ENCODE measurements around the gene ARHGAP18. TPM values are rescaled to one million over a fixed set of nuclear protein-coding genes. Genes with fewer than 3 reads are reported as not detected.

The ARHGAP18 gene
- total and polyA plus RNA-seq, 2 of the 13 experiments (the other 11 are each of a cell fraction or from before 2014, with no cell fraction given) = 58.2 to 115 TPM

- Histone ChIP-seq H3K4me3 (replicated peaks in 1 of 3; ENCODE audit: insufficient read depth in 1 of 3, low read depth in 2 of 3, low read length in 3 of 3) (peak overlapping the region; percentile 30 to 57 (median 43); a peak in 5 of 6 replicates), H2AFZ (ENCODE audit: low read length) (no peak overlapping the region), H3K27ac (ENCODE audit: extremely low read length, insufficient read depth, low read length) (peak overlapping the region; percentile 89), H3K79me2 (ENCODE audit: insufficient read depth, low read length) (peaks cover 90% of the 10 kb centered on the region), H3K9me3 (ENCODE audit: low read length) (no peaks in the 10 kb centered on the region), H3K4me2 (ENCODE audit: low read depth, low read length) (peak overlapping the region; percentile 76), H3K4me1 (ENCODE audit: insufficient read depth, low read length) (peaks cover 100% of the 10 kb centered on the region), H3K36me3 (replicated peaks in 1 of 2; ENCODE audit: control insufficient read depth in 1 of 2, insufficient read depth in 2 of 2, low read length in 2 of 2) (peaks cover 4% of the 10 kb centered on the region in 2 experiments; a peak in 3 of 5 replicates), H4K20me1 (ENCODE audit: insufficient read depth, low read length) (no peaks in the 10 kb centered on the region), H3K27me3 (ENCODE audit: control insufficient read depth in 1 of 2, insufficient read depth in 2 of 2, low read length in 2 of 2) (no peaks in the 10 kb centered on the region), H3K9ac (ENCODE audit: insufficient read depth, low read depth, low read length) (peak overlapping the region; percentile 56)
- intact Hi-C loops (cut with micrococcal nuclease; ENCODE audit: unreplicated experiment) = loop anchor here (2.0 kb wide), 1 partner anchor 15 kb away; the partner anchor contains the start of gene ARHGAP18
- under 1% methylated on average over 3 of the region's 3 CpGs for WGBS (ENCODE audit: low lambda C conversion rate)
- CTCF ChIA-PET (ENCODE audit: low intra/inter-chr PET ratio, low total read pairs) = no interaction called here
- FAIRE-seq (peak; percentile 49), DNase-seq (ENCODE audit: low spot score) (peak; percentile 92), ATAC-seq (peak; percentile 87)
- POLR2A ChIA-PET = interaction anchor here (0.8 to 4.8 kb wide), 10 partner anchors 12 to 58 kb away, joined by 3 to 96 read pairs (median 6); partner anchors contain the start of gene ARHGAP18
- BruUV-seq (replicated peaks) = TSS peak; percentile 9
- in situ Hi-C loops (cut with HindIII; ENCODE audit: extremely low pct_ligation_motif_present, low pct_unique_long_range_greater_than_20kb) = no loop called here
- TF ChIP-seq ZNF530 (CRISPR knock-in tag; IDR thresholded peaks at IDR 0.05; ENCODE audit: low read depth) = no peak
- TF ChIP-seq SIX1 (CRISPR knock-in tag; IDR thresholded peaks at IDR 0.05; ENCODE audit: borderline replicate concordance) = peak; percentile 84
- no peak for TF ChIP-seq ZNF562 (CRISPR knock-in tag; IDR thresholded peaks at IDR 0.05; ENCODE audit: borderline replicate concordance)
- TF ChIP-seq ZNF292 (CRISPR knock-in tag; IDR thresholded peaks at IDR 0.05; ENCODE audit: borderline replicate concordance, low read depth) = no peak
- no peak for TF ChIP-seq ZNF296 (CRISPR knock-in tag; conservative IDR thresholded peaks at IDR 0.05)
- no peak for TF ChIP-seq EEA1 (CRISPR knock-in tag; IDR thresholded peaks at IDR 0.05; ENCODE audit: borderline replicate concordance)
- 0 out of 2 replicates have a peak, but pooled peaks have one; percentile 9 for TF ChIP-seq ZKSCAN8 (CRISPR knock-in tag; IDR thresholded peaks at IDR 0.05; ENCODE audit: borderline replicate concordance)
- TF ChIP-seq POGK (CRISPR knock-in tag; conservative IDR thresholded peaks at IDR 0.05) = no peak
- TF ChIP-seq ZNF572 (CRISPR knock-in tag; IDR thresholded peaks at IDR 0.05) = no peak
- TF ChIP-seq, protein P1, sequence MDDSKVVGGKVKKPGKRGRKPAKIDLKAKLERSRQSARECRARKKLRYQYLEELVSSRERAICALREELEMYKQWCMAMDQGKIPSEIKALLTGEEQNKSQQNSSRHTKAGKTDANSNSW (CRISPR knock-in tag; IDR thresholded peaks at IDR 0.05; ENCODE audit: borderline replicate concordance) = no peak
- no peak for TF ChIP-seq ZNF607 (CRISPR knock-in tag; IDR thresholded peaks at IDR 0.05; ENCODE audit: borderline replicate concordance)
- no peak for TF ChIP-seq ATF5 (CRISPR knock-in tag; IDR thresholded peaks at IDR 0.05; ENCODE audit: low read depth)
- TF ChIP-seq RORA (CRISPR knock-in tag; IDR thresholded peaks at IDR 0.05) = 0 out of 2 replicates have a peak, but pooled peaks have one; percentile 29
- TF ChIP-seq DMAP1 (CRISPR knock-in tag; IDR thresholded peaks at IDR 0.05) = peak; percentile 80
- TF ChIP-seq RBFOX2 (IDR thresholded peaks at IDR 0.05; ENCODE audit: low read depth, low read length) = no peak; the same call in 1 of the 2 replicates
- 0 out of 2 replicates have a peak, but pooled peaks have one; percentile 50 for TF ChIP-seq ZNF589 (CRISPR knock-in tag; conservative IDR thresholded peaks at IDR 0.05)
- TF ChIP-seq, protein P2, sequence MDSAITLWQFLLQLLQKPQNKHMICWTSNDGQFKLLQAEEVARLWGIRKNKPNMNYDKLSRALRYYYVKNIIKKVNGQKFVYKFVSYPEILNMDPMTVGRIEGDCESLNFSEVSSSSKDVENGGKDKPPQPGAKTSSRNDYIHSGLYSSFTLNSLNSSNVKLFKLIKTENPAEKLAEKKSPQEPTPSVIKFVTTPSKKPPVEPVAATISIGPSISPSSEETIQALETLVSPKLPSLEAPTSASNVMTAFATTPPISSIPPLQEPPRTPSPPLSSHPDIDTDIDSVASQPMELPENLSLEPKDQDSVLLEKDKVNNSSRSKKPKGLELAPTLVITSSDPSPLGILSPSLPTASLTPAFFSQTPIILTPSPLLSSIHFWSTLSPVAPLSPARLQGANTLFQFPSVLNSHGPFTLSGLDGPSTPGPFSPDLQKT (CRISPR knock-in tag; IDR thresholded peaks at IDR 0.05; ENCODE audit: borderline replicate concordance) = no peak
- TF ChIP-seq MZF1 (CRISPR knock-in tag; IDR thresholded peaks at IDR 0.05; ENCODE audit: borderline replicate concordance) = no peak; the same call in 1 of the 2 replicates
- no peak for TF ChIP-seq HIVEP1 (CRISPR knock-in tag; IDR thresholded peaks at IDR 0.05)
- TF ChIP-seq ZNF75D (CRISPR knock-in tag; IDR thresholded peaks at IDR 0.05; ENCODE audit: borderline replicate concordance) = no peak
- TF ChIP-seq BORCS8-MEF2B (CRISPR knock-in tag; IDR thresholded peaks at IDR 0.05) = no peak
Measured at GRCh38 chr6:129695373-129696027, 14.5 kb downstream of the ARHGAP18 start.
